HEK293 (cell line): ENCODE data around the gene CHCHD6.
A peak's percentile ranks its signal among the peaks of the same experiment; 100 is the strongest.

Experiments used
- CTCF ChIA-PET: fragments of 350-600 bp; formaldehyde crosslinking; extraction: SDS; loops from one replicate; lab custom pipeline; 2021; ENCODE audit warnings: antibody characterized with exemption; lab: Yijun Ruan, JAX
- POLR2A ChIA-PET: fragments of 300-600 bp; formaldehyde crosslinking; extraction: SDS; loops from one replicate; lab custom pipeline; 2020; ENCODE audit warnings: antibody characterized with exemption, inconsistent platforms; lab: Yijun Ruan, JAX
- H3K27ac ChIP-seq: fragments of 200-500 bp; sonication (Bioruptor generic); 2 replicates; pipeline ENCODE4 v1.5.1; 2014; ENCODE audit warnings: low read depth, low read length, control low read depth, inconsistent platforms; ENCODE audit errors: extremely low read depth
- H3K36me3 ChIP-seq, 2 experiments: fragments of 200-500 bp in 1 of 2; sonication (Bioruptor generic) in 1 of 2; 1 replicate in 1 of 2; 2 replicates in 1 of 2; pipeline ENCODE4 v1.5.1; 2014 to 2017; ENCODE audit warnings: inconsistent platforms in 2 of 2, low read length in 2 of 2; ENCODE audit not compliant: control insufficient read depth in 2 of 2, insufficient read depth in 1 of 2
- H3K4me1 ChIP-seq: fragments of 200-500 bp; sonication (Bioruptor generic); 2 replicates; pipeline ENCODE4 v1.5.1; 2014; ENCODE audit warnings: mild to moderate bottlenecking, low read length, inconsistent platforms; ENCODE audit not compliant: control insufficient read depth, insufficient read depth
- H3K4me3 ChIP-seq: 2 replicates; pipeline ENCODE4 v1.5.1; 2011; ENCODE audit warnings: low read depth, mild to moderate bottlenecking, control low read depth, low read length, moderate library complexity
- H3K9me3 ChIP-seq: fragments of 200-500 bp; sonication (Bioruptor generic); 2 replicates; pipeline ENCODE4 v1.5.1; 2014; ENCODE audit warnings: low read depth, low read length, inconsistent platforms; ENCODE audit not compliant: control insufficient read depth, insufficient read depth
- HOXC10 ChIP-seq: sonication (generic); formaldehyde crosslinking; IDR thresholded peaks from 2 replicates; pipeline ENCODE4 v1.8.1; 2023; ENCODE audit warnings: mild to moderate bottlenecking, missing genetic modification reagents
- KLF16 ChIP-seq: fragments of 450-650 bp; formaldehyde crosslinking; IDR thresholded peaks from 2 replicates; pipeline ENCODE4 v1.5.1; 2017; ENCODE audit warnings: missing biosample characterization, missing genetic modification characterization
- PRDM10 ChIP-seq: fragments of 450-650 bp; formaldehyde crosslinking; IDR thresholded peaks from 2 replicates; pipeline ENCODE4 v1.5.1; 2016; ENCODE audit warnings: missing biosample characterization, missing genetic modification characterization
- TCF7L2 ChIP-seq: IDR thresholded peaks from 2 replicates; pipeline ENCODE4 v1.6.1; 2011; ENCODE audit warnings: low read depth, mild to moderate bottlenecking, inconsistent platforms, low read length, moderate library complexity, borderline replicate concordance
- ZNF133 ChIP-seq: fragments of 450-650 bp; formaldehyde crosslinking; IDR thresholded peaks from 2 replicates; pipeline ENCODE4 v1.5.1; 2016; ENCODE audit warnings: missing biosample characterization, missing genetic modification characterization
- ZNF155 ChIP-seq: fragments of 450-650 bp; formaldehyde crosslinking; IDR thresholded peaks from 2 replicates; pipeline ENCODE4 v1.5.1; 2016; ENCODE audit warnings: missing biosample characterization, missing genetic modification characterization
- ZNF366 ChIP-seq: fragments of 450-650 bp; formaldehyde crosslinking; conservative IDR thresholded peaks from 2 replicates; pipeline ENCODE4 v1.5.1; 2016; ENCODE audit warnings: missing biosample characterization, missing genetic modification characterization
- ZNF596 ChIP-seq: fragments of 450-650 bp; IDR thresholded peaks from 2 replicates; pipeline ENCODE4 v1.5.0; 2018; ENCODE audit warnings: missing biosample characterization, mild to moderate bottlenecking, missing genetic modification characterization, moderate library complexity
- ZNF610 ChIP-seq: fragments of 450-650 bp; formaldehyde crosslinking; IDR thresholded peaks from 2 replicates; pipeline ENCODE4 v1.5.1; 2016; ENCODE audit warnings: missing biosample characterization, missing genetic modification characterization, borderline replicate concordance
- ZNF623 ChIP-seq: fragments of 450-650 bp; formaldehyde crosslinking; IDR thresholded peaks from 2 replicates; pipeline ENCODE4 v1.5.1; 2016; ENCODE audit warnings: missing biosample characterization, missing genetic modification characterization
- TF ChIP-seq, protein P1 (sequence below): fragments of 450-650 bp; formaldehyde crosslinking; IDR thresholded peaks from 2 replicates; pipeline ENCODE4 v1.5.1; 2016; ENCODE audit warnings: missing biosample characterization, missing genetic modification characterization
- TF ChIP-seq, protein P2 (sequence below): fragments of 450-650 bp; formaldehyde crosslinking; IDR thresholded peaks from 2 replicates; pipeline ENCODE4 v1.5.1; 2016; ENCODE audit warnings: missing biosample characterization, missing genetic modification characterization
- TF ChIP-seq, protein P3 (sequence below): fragments of 450-650 bp; formaldehyde crosslinking; IDR thresholded peaks from 2 replicates; pipeline ENCODE4 v1.5.1; 2016; ENCODE audit warnings: missing biosample characterization, missing genetic modification characterization

Gene CHCHD6

DNA sequence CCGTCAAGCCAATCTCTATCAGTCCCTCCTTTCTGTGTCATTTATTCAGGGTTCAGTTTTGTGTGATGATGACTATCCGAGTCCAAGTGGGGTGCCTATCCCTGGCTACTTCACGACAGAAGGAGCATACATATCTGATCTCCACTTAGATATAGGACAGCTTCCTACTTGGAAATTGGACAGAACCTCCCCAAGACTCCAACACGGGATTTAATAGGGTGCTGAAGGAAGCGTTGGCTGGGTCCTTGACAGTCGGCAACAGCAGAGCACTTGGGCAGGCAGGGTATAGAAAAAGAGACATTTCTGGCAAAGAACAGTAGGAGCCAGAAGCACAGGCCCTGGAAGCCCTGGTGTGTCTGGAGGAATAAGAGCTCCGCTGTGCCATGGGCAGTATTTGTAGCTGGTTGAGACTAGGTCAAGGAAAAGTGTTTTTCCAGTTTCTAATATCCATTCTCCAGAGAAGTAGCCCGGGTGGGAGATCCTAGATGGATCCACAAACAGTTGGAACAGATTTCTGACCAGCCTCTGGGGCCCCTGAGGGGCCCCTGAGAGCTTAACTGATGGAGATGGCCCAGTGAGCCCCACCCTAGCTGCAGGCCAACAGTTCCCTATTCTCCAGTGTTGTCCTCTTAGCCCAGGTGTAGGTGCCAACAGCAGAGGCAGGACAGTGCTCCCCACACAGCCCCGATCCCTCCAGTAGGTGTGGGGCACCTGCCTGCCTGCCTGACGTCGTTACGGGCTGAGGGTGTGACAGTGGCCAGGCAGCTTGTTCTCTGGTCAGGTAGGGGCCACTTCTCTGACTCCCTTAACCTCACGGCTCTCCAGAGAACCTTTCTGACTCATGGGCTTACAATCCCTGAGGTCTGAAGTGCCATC lies 130.8 kb downstream of the CHCHD6 start:
- H3K9me3 ChIP-seq = no peaks in the 10 kb centered on the region
- CTCF ChIA-PET = interaction anchor here (0.6 to 1.2 kb wide), 3 partner anchors 20 to 83 kb away, joined by 3 read pairs; no protein-coding TSS in a partner anchor
- H3K4me1 ChIP-seq = peaks cover 4% of the 10 kb centered on the region; the same call in 1 of the 2 replicates
- no peak overlapping the region; the same call in 1 of the 2 replicates for H3K27ac ChIP-seq
- H3K4me3 ChIP-seq = no peak overlapping the region
- POLR2A ChIA-PET = no interaction called here
- no peak for TF ChIP-seq ZNF596 (tag by site-specific recombination)
- TF ChIP-seq, protein P1, sequence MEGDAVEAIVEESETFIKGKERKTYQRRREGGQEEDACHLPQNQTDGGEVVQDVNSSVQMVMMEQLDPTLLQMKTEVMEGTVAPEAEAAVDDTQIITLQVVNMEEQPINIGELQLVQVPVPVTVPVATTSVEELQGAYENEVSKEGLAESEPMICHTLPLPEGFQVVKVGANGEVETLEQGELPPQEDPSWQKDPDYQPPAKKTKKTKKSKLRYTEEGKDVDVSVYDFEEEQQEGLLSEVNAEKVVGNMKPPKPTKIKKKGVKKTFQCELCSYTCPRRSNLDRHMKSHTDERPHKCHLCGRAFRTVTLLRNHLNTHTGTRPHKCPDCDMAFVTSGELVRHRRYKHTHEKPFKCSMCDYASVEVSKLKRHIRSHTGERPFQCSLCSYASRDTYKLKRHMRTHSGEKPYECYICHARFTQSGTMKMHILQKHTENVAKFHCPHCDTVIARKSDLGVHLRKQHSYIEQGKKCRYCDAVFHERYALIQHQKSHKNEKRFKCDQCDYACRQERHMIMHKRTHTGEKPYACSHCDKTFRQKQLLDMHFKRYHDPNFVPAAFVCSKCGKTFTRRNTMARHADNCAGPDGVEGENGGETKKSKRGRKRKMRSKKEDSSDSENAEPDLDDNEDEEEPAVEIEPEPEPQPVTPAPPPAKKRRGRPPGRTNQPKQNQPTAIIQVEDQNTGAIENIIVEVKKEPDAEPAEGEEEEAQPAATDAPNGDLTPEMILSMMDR (tag by site-specific recombination) = no peak
- no peak for TF ChIP-seq ZNF366 (tag by site-specific recombination)
- TF ChIP-seq ZNF155 (tag by site-specific recombination) = no peak
- TF ChIP-seq, protein P2, sequence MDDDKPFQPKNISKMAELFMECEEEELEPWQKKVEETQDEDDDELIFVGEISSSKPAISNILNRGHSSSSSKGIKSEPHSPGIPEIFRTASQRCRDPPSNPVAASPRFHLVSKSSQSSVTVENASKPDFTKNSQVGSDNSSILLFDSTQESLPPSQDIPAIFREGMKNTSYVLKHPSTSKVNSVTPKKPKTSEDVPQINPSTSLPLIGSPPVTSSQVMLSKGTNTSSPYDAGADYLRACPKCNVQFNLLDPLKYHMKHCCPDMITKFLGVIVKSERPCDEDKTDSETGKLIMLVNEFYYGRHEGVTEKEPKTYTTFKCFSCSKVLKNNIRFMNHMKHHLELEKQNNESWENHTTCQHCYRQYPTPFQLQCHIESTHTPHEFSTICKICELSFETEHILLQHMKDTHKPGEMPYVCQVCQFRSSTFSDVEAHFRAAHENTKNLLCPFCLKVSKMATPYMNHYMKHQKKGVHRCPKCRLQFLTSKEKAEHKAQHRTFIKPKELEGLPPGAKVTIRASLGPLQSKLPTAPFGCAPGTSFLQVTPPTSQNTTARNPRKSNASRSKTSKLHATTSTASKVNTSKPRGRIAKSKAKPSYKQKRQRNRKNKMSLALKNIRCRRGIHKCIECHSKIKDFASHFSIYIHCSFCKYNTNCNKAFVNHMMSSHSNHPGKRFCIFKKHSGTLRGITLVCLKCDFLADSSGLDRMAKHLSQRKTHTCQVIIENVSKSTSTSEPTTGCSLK (tag by site-specific recombination) = no peak
- TF ChIP-seq PRDM10 (tag by site-specific recombination) = no peak
- no peak for TF ChIP-seq KLF16 (tag by site-specific recombination)
- TF ChIP-seq ZNF623 (tag by site-specific recombination) = no peak
- TF ChIP-seq, protein P3, sequence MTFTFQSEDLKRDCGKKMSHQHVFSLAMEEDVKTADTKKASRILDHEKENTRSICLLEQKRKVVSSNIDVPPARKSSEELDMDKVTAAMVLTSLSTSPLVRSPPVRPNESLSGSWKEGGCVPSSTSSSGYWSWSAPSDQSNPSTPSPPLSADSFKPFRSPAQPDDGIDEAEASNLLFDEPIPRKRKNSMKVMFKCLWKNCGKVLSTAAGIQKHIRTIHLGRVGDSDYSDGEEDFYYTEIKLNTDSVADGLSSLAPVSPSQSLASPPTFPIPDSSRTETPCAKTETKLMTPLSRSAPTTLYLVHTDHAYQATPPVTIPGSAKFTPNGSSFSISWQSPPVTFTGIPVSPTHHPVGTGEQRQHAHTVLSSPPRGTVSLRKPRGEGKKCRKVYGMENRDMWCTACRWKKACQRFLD (tag by site-specific recombination) = no peak
- no peak for TF ChIP-seq ZNF610 (tag by site-specific recombination)
- TF ChIP-seq HOXC10 (CRISPR knock-in tag) = no peak
- TF ChIP-seq ZNF133 (tag by site-specific recombination) = no peak
- no peaks in the 10 kb centered on the region for H3K36me3 ChIP-seq

GRCh38 chr3:126835472-126836219 lies 131.6 kb downstream of the CHCHD6 start:
- Histone ChIP-seq H3K9me3 (no peaks in the 10 kb centered on the region), H3K36me3 (no peaks in the 10 kb centered on the region), H3K4me1 (peaks cover 4% of the 10 kb centered on the region; the same call in 1 of the 2 replicates), H3K27ac (no peak overlapping the region; the same call in 1 of the 2 replicates), H3K4me3 (no peak overlapping the region)
- CTCF ChIA-PET = interaction anchor here (0.6 to 1.2 kb wide), 3 partner anchors 21 to 68 kb away, joined by 3 read pairs; no protein-coding TSS in a partner anchor
- POLR2A ChIA-PET = no interaction called here
- TF ChIP-seq TCF7L2 = no peak
- TF ChIP-seq, protein P1 (tag by site-specific recombination) = 0 out of 2 replicates have a peak, but pooled peaks have one; percentile 10
